ENCODE measurements around the gene NKX2-4. TPM values are rescaled to one million over a fixed set of nuclear protein-coding genes. Genes with fewer than 3 reads are reported as not detected.

Gene NKX2-4
- total and polyA plus RNA-seq, 10 of the 15 experiments (the other 5 are each of a cell fraction or from before 2014, with no cell fraction given), result not detected

DNA sequence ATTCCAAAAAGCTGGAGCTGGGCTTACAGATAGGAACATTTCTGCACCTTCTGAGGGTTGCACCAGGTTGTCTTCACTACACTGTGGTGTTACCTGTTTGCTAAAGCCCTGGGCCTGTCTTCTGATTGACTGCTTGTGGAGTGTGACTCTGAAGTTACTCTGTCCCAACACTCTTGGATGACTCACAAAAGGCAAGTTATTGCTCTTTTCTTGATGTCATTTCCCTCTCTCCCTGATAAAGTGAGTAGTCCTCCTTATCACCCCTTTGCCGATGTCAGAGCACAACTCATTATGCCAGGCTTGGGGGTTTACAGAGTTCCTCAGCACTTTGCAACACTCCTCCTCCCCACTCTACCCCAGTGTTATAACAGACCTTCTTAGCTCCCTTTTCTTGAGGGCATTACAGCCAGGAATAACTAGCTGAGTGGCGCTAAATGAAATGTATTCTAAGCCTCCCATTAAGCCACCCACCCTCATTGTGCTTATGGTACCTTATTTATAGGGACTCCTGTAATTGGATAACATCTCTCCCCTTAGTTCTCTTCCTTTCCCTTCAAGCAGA, 36.1 kb upstream of the NKX2-4 start:
- FAIRE-seq (no peak), DNase-seq (ENCODE audit: low read depth, low spot score) (no peak), ATAC-seq (no peak)
- H3K4me1 ChIP-seq (ENCODE audit: control insufficient read depth, insufficient read depth, low read length), result no peaks in the 10 kb centered on the region
- H3K4me2 ChIP-seq (ENCODE audit: control insufficient read depth, insufficient read depth), result no peak overlapping the region
- intact Hi-C loops (cut with micrococcal nuclease; ENCODE audit: unreplicated experiment) (no loop called here), in situ Hi-C loops (cut with MboI) (no loop called here)
- no TSS peak for BruUV-seq (replicated peaks)
- 35% methylated on average over 2 of the region's 2 CpGs for WGBS (ENCODE audit: insufficient coverage, insufficient replicate concordance, low lambda C conversion rate, missing lambda C conversion rate)
- H3K79me2 ChIP-seq (ENCODE audit: control insufficient read depth, insufficient read depth, low read length), result no peaks in the 10 kb centered on the region
- H3K4me3 ChIP-seq, result no peak overlapping the region
- no peak overlapping the region for H3K9ac ChIP-seq (ENCODE audit: control insufficient read depth, insufficient read depth, low read length)
- no peaks in the 10 kb centered on the region for H3K9me3 ChIP-seq (replicated peaks; ENCODE audit: control insufficient read depth, insufficient read depth, low read length)
- TF ChIP-seq CBX3 (IDR thresholded peaks at IDR 0.05; ENCODE audit: borderline replicate concordance, low read depth) (no peak), EZH2 (IDR thresholded peaks at IDR 0.05; ENCODE audit: borderline replicate concordance, control insufficient read depth, low read depth, low read length) (no peak), ATF7 (IDR thresholded peaks at IDR 0.05; ENCODE audit: low read depth) (no peak)
- H3K36me3 ChIP-seq (ENCODE audit: control insufficient read depth in 2 of 2, insufficient read depth in 2 of 2, low read length in 1 of 2), result no peaks in the 10 kb centered on the region
- SMC1A ChIA-PET (ENCODE audit: uncharacterized antibody, unreplicated experiment), result no interaction called here
- POLR2A ChIA-PET, result no interaction called here
- no peak overlapping the region for H3K27ac ChIP-seq (ENCODE audit: control insufficient read depth, insufficient read depth)
- no peaks in the 10 kb centered on the region for H3K27me3 ChIP-seq (replicated peaks in 1 of 2; ENCODE audit: control insufficient read depth in 2 of 2, insufficient read depth in 2 of 2, low read length in 1 of 2)
- no peaks in the 10 kb centered on the region for H4K20me1 ChIP-seq (ENCODE audit: control insufficient read depth, insufficient read depth)
- RAD21 ChIA-PET (ENCODE audit: unreplicated experiment), result no interaction called here
- no peak overlapping the region for H2AFZ ChIP-seq (ENCODE audit: control insufficient read depth, low read depth, low read length)
- CTCF ChIA-PET, result interaction anchor here (1.4 kb wide), 1 partner anchor 20 kb away, joined by 4 read pairs; no protein-coding TSS in a partner anchor

GRCh38 chr20:21432911-21433310, 35.6 kb upstream of the NKX2-4 start:
- DNase-seq (ENCODE audit: low read depth, low spot score), result no peak
- WGBS (ENCODE audit: insufficient coverage, insufficient replicate concordance, low lambda C conversion rate, missing lambda C conversion rate), result 95% methylated on average over 4 of the region's 4 CpGs
- CTCF ChIA-PET, result interaction anchor here (1.4 kb wide), 1 partner anchor 20 kb away, joined by 4 read pairs; no protein-coding TSS in a partner anchor
- ATAC-seq, result no peak
- no peak for FAIRE-seq
- Histone ChIP-seq H2AFZ (ENCODE audit: control insufficient read depth, low read depth, low read length) (no peak overlapping the region), H3K9me3 (replicated peaks; ENCODE audit: control insufficient read depth, insufficient read depth, low read length) (no peaks in the 10 kb centered on the region), H3K9ac (ENCODE audit: control insufficient read depth, insufficient read depth, low read length) (no peak overlapping the region), H3K36me3 (ENCODE audit: control insufficient read depth in 2 of 2, insufficient read depth in 2 of 2, low read length in 1 of 2) (no peaks in the 10 kb centered on the region), H3K4me1 (ENCODE audit: control insufficient read depth, insufficient read depth, low read length) (no peaks in the 10 kb centered on the region), H4K20me1 (ENCODE audit: control insufficient read depth, insufficient read depth) (no peaks in the 10 kb centered on the region), H3K4me2 (ENCODE audit: control insufficient read depth, insufficient read depth) (no peak overlapping the region), H3K4me3 (no peak overlapping the region), H3K27ac (ENCODE audit: control insufficient read depth, insufficient read depth) (no peak overlapping the region), H3K79me2 (ENCODE audit: control insufficient read depth, insufficient read depth, low read length) (no peaks in the 10 kb centered on the region), H3K27me3 (replicated peaks in 1 of 2; ENCODE audit: control insufficient read depth in 2 of 2, insufficient read depth in 2 of 2, low read length in 1 of 2) (no peaks in the 10 kb centered on the region)
- SMC1A ChIA-PET (ENCODE audit: uncharacterized antibody, unreplicated experiment), result no interaction called here
- TF ChIP-seq BCL11A (IDR thresholded peaks at IDR 0.05; ENCODE audit: low read depth, low read length) (no peak), CHD4 (IDR thresholded peaks at IDR 0.05) (no peak), ZNF207 (IDR thresholded peaks at IDR 0.05; ENCODE audit: borderline replicate concordance) (no peak), NR2C2 (IDR thresholded peaks at IDR 0.05; ENCODE audit: borderline replicate concordance, control insufficient read depth, insufficient read length, low read depth) (no peak), CREM (IDR thresholded peaks at IDR 0.05; ENCODE audit: low read depth) (no peak), SUPT20H (IDR thresholded peaks at IDR 0.05; ENCODE audit: borderline replicate concordance, control insufficient read depth, low read depth, low read length) (no peak), NFXL1 (IDR thresholded peaks at IDR 0.05; ENCODE audit: borderline replicate concordance) (no peak), NR2C1 (IDR thresholded peaks at IDR 0.05) (no peak), TBL1XR1 (IDR thresholded peaks at IDR 0.05; ENCODE audit: low read depth, low read length) (no peak), EZH2 (IDR thresholded peaks at IDR 0.05; ENCODE audit: borderline replicate concordance, control insufficient read depth, low read depth, low read length) (no peak), TCF3 (IDR thresholded peaks at IDR 0.05; ENCODE audit: borderline replicate concordance, insufficient read depth, low read depth, low read length) (no peak), ZNF217 (IDR thresholded peaks at IDR 0.05) (no peak), NBN (IDR thresholded peaks at IDR 0.05) (no peak), TCF12 (IDR thresholded peaks at IDR 0.05; ENCODE audit: low read depth, low read length) (no peak), DPF2 (IDR thresholded peaks at IDR 0.05) (no peak), ZNF274 (IDR thresholded peaks at IDR 0.05; ENCODE audit: insufficient read depth, insufficient read length) (no peak)
- BruUV-seq (replicated peaks), result no TSS peak
- RAD21 ChIA-PET (ENCODE audit: unreplicated experiment), result no interaction called here
- POLR2A ChIA-PET, result no interaction called here
- intact Hi-C loops (cut with micrococcal nuclease; ENCODE audit: unreplicated experiment) (no loop called here), in situ Hi-C loops (cut with MboI) (no loop called here)

All from GM12878 (cell line).